Natural killer cell (primary cell): ENCODE data around the gene TMIGD2. TPM values are rescaled to one million over a fixed set of nuclear protein-coding genes. Genes with fewer than 3 reads are reported as not detected.
A peak's percentile ranks its signal among the peaks of the same experiment; 100 is the strongest.
"Not testable (repeated sequence)": the region's sequence is repeated elsewhere in the genome, so short reads cannot be mapped to it uniquely, and the experiment has no call there.

Source experiments
- ATAC-seq, 3 donors: fragments of 150-1000 bp in 2 of 3; fragments of 200-7000 bp in 1 of 3; cut with Tn5 transposase; 1 replicate in 1 of 3; 2 replicates in 2 of 3; pipeline ENCODE4 v1.10.0; 2021; ENCODE audit warnings: mild to moderate bottlenecking in 2 of 3, moderate library complexity in 2 of 3
- DNase-seq, 2 donors: peaks; one replicate each; pipeline versions ENCODE4 v3.0.0 to v3.0.0-alpha.2; 2013 to 2021; ENCODE audit warnings: mixed read lengths in 1 of 2
- H3K27ac ChIP-seq: one replicate; pipeline ENCODE4 v1.5.1; 2013; ENCODE audit warnings: mild to moderate bottlenecking, low read length
- H3K27me3 ChIP-seq: one replicate; pipeline ENCODE4 v1.6.1; 2013; ENCODE audit warnings: low read length; ENCODE audit not compliant: control insufficient read depth, insufficient read depth
- H3K36me3 ChIP-seq: one replicate; pipeline ENCODE4 v1.6.1; 2013; ENCODE audit warnings: low read length; ENCODE audit not compliant: control insufficient read depth, insufficient read depth
- H3K4me1 ChIP-seq: one replicate; pipeline ENCODE4 v1.6.1; 2013; ENCODE audit warnings: low read length; ENCODE audit not compliant: control insufficient read depth, insufficient read depth
- H3K4me3 ChIP-seq: one replicate; pipeline ENCODE4 v1.5.1; 2013; ENCODE audit warnings: low read length
- H3K9me3 ChIP-seq: one replicate; pipeline ENCODE4 v1.6.1; 2013; ENCODE audit warnings: low read length; ENCODE audit not compliant: control insufficient read depth, insufficient read depth
- H3K27ac Mint-ChIP-seq, 2 donors: one replicate each; pipeline ENCODE4 v1.8.0; 2022; ENCODE audit warnings: mild to moderate bottlenecking in 2 of 2, mixed read lengths in 2 of 2, moderate library complexity in 1 of 2
- H3K27me3 Mint-ChIP-seq, 2 donors: one replicate each; pipeline ENCODE4 v1.8.0; 2022; ENCODE audit warnings: low read depth in 2 of 2, mixed read lengths in 2 of 2
- H3K36me3 Mint-ChIP-seq: one replicate; pipeline ENCODE4 v1.8.0; 2022; ENCODE audit warnings: mixed read lengths
- H3K4me1 Mint-ChIP-seq, 2 donors: one replicate each; pipeline ENCODE4 v1.8.0; 2022; ENCODE audit warnings: mixed read lengths in 2 of 2
- H3K4me3 Mint-ChIP-seq: one replicate; pipeline ENCODE4 v1.8.0; 2022; ENCODE audit warnings: mild to moderate bottlenecking, moderate library complexity, mixed read lengths
- H3K9me3 Mint-ChIP-seq, 2 donors: one replicate each; pipeline ENCODE4 v1.8.0; 2022; ENCODE audit warnings: mixed read lengths in 2 of 2
- CTCF ChIP-seq: fragments of 200-600 bp; IDR thresholded peaks from one replicate; pipeline ENCODE4 v1.8.0; 2022; ENCODE audit warnings: antibody characterized with exemption
- WGBS: methylation state at CpG from one replicate; pipeline ENCODE4 v1.1.7; 2013; ENCODE audit warnings: missing lambda C conversion rate; ENCODE audit not compliant: insufficient coverage; 5-methylcytosine and 5-hydroxymethylcytosine counted together
- intact Hi-C: fragments of 100-400 bp; cut with micrococcal nuclease; formaldehyde crosslinking; loops from one replicate; pipeline ENCODE4 v1.14.2; 2022
- total RNA-seq, 4 donors: library from RNA; stranded (reverse); fragments of 120-200 nt in 1 of 4; gene quantifications; one replicate each; pipeline versions ENCODE4 v1.2.3 to v1.2.4, GENCODE V29; 2013 to 2022

Gene TMIGD2
- total RNA-seq, 3 donors from 2014 or later (not counting 1 experiment from before 2014, with no cell fraction given): 33.8 to 45.3 (median 41.1) TPM

GRCh38 chr19:4329858-4330257 is 27.7 kb upstream of the TMIGD2 start:
- H3K36me3 Mint-ChIP-seq: no peaks in the 10 kb centered on the region
- H3K27ac ChIP-seq: no peak overlapping the region
- intact Hi-C loops: no loop called here
- H3K9me3 ChIP-seq: no peaks in the 10 kb centered on the region
- no peaks in the 10 kb centered on the region for H3K36me3 ChIP-seq
- H3K27ac Mint-ChIP-seq: peak overlapping the region in 1 of 2 donors; percentile 92
- no peak overlapping the region for H3K4me3 ChIP-seq
- DNase-seq: no peak
- H3K27me3 Mint-ChIP-seq: no peaks in the 10 kb centered on the region
- no peaks in the 10 kb centered on the region for H3K27me3 ChIP-seq
- TF ChIP-seq CTCF: no peak
- H3K4me1 ChIP-seq: peaks cover 30% of the 10 kb centered on the region
- H3K9me3 Mint-ChIP-seq: peaks cover 0 to 5% of the 10 kb centered on the region in 2 donors
- ATAC-seq: no peak
- peaks cover 16 to 33% of the 10 kb centered on the region in 2 donors for H3K4me1 Mint-ChIP-seq
- no peak overlapping the region for H3K4me3 Mint-ChIP-seq
- 98% methylated on average over 19 of the region's 19 CpGs for WGBS

- not testable (repeated sequence) for H3K9me3 Mint-ChIP-seq, H3K27me3 ChIP-seq, H3K27me3 Mint-ChIP-seq, H3K9me3 ChIP-seq, ATAC-seq, H3K36me3 ChIP-seq, H3K36me3 Mint-ChIP-seq
- WGBS: 46% methylated on average over 34 of the region's 35 CpGs
- Mint-ChIP-seq H3K4me1 (peaks cover 16 to 33% of the 10 kb centered on the region in 2 donors), H3K4me3 (peak overlapping the region; percentile 90), H3K27ac (peak overlapping the region; percentile 73 to 92)
- intact Hi-C loops: loop anchor here (1.0 kb wide), 2 partner anchors 13 to 82 kb away; partner anchors contain the start of gene YJU2
- H3K27ac ChIP-seq: peak overlapping the region; percentile 39
- peak overlapping the region; percentile 60 for H3K4me3 ChIP-seq
- peak in 1 of 2 donors; percentile 33 for DNase-seq
- peaks cover 30% of the 10 kb centered on the region for H3K4me1 ChIP-seq
Observed at GRCh38 chr19:4328991-4329681, 26.9 kb upstream of the TMIGD2 start.

- Mint-ChIP-seq H3K4me3 (peak overlapping the region; percentile 90), H3K9me3 (no peaks in the 10 kb centered on the region), H3K36me3 (no peaks in the 10 kb centered on the region), H3K4me1 (peaks cover 16 to 33% of the 10 kb centered on the region in 2 donors), H3K27me3 (no peaks in the 10 kb centered on the region), H3K27ac (peak overlapping the region; percentile 73 to 92)
- Histone ChIP-seq H3K27me3 (no peaks in the 10 kb centered on the region), H3K4me3 (peak overlapping the region; percentile 60), H3K36me3 (no peaks in the 10 kb centered on the region), H3K9me3 (no peaks in the 10 kb centered on the region), H3K27ac (peak overlapping the region; percentile 39), H3K4me1 (peaks cover 30% of the 10 kb centered on the region)
- peak; percentile 92 to 96 for DNase-seq
- ATAC-seq: peak; percentile 85 to 96 (median 86)
- WGBS: under 1% methylated on average over 47 of the region's 49 CpGs
- no peak for TF ChIP-seq CTCF
- intact Hi-C loops: loop anchor here (1.0 kb wide), 2 partner anchors 14 to 81 kb away; partner anchors contain the start of gene YJU2
Observed at GRCh38 chr19:4328243-4328990, 26.2 kb upstream of the TMIGD2 start.

GRCh38 chr19:4327877-4328242 is 25.7 kb upstream of the TMIGD2 start:
- WGBS: 14% methylated on average over 13 of the region's 13 CpGs
- no peaks in the 10 kb centered on the region for H3K27me3 ChIP-seq
- H3K9me3 ChIP-seq: no peaks in the 10 kb centered on the region
- ATAC-seq (peak in 2 of 3 donors; percentile 3), DNase-seq (no peak)
- no peaks in the 10 kb centered on the region for H3K36me3 ChIP-seq
- intact Hi-C loops: loop anchor here (1.0 kb wide), 2 partner anchors 14 to 81 kb away; partner anchors contain the start of gene YJU2
- Mint-ChIP-seq H3K36me3 (no peaks in the 10 kb centered on the region), H3K4me3 (peak overlapping the region; percentile 90), H3K9me3 (no peaks in the 10 kb centered on the region), H3K27me3 (no peaks in the 10 kb centered on the region), H3K4me1 (peaks cover 16 to 33% of the 10 kb centered on the region in 2 donors), H3K27ac (peak overlapping the region; percentile 73 to 92)
- TF ChIP-seq CTCF: no peak
- no peak overlapping the region for H3K27ac ChIP-seq
- peaks cover 30% of the 10 kb centered on the region for H3K4me1 ChIP-seq
- peak overlapping the region; percentile 42 for H3K4me3 ChIP-seq
